SKM-1 (cell line): ENCODE measurements around the gene TTC39B.
"Not testable (repeated sequence)": the region's sequence is repeated elsewhere in the genome, so short reads cannot be mapped to it uniquely, and the experiment has no call there.

ENCODE experiments used
- DNase-seq: peaks from one replicate; lab custom pipeline; 2025; ENCODE audit not compliant: unreplicated experiment; lab: John Stamatoyannopoulos, UW

TTC39B gene

GRCh38 chr9:15306757-15307522, at the start of gene TTC39B:
TTC39B (minus strand) TSS chr9:15307216; CDS start chr9:15307125, 91 bp downstream.
- peak; percentile 79 for DNase-seq

GRCh38 chr9:15355669-15356068, 48.7 kb upstream of the TTC39B start:
- no peak for DNase-seq

- DNase-seq, result no peak
These were observed 47.7 kb upstream of the TTC39B start for GRCh38 chr9:15354713-15355112.

DNA sequence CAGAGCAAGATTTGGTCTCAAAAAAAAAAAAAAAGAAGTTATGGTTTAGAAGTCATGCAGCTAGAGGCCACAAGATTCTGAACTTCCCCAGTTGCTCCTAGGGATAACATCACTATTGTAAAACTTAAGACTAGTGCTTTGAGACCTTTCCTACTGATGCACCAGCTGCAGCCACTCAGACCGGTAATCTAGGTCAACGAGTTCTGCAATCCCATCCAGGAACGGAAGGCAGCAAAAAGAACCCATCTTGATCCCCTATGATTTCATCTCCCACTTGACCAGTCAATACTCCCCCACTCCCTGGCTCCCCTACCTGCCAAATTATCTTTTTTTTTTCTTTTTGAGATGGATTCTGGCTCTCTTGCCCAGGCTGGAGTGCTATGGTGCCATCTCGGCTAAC, 46.9 kb upstream of the TTC39B start:
- DNase-seq, result no peak

GRCh38 chr9:15352306-15352705, 45.3 kb upstream of the TTC39B start:
- no peak for DNase-seq

DNA sequence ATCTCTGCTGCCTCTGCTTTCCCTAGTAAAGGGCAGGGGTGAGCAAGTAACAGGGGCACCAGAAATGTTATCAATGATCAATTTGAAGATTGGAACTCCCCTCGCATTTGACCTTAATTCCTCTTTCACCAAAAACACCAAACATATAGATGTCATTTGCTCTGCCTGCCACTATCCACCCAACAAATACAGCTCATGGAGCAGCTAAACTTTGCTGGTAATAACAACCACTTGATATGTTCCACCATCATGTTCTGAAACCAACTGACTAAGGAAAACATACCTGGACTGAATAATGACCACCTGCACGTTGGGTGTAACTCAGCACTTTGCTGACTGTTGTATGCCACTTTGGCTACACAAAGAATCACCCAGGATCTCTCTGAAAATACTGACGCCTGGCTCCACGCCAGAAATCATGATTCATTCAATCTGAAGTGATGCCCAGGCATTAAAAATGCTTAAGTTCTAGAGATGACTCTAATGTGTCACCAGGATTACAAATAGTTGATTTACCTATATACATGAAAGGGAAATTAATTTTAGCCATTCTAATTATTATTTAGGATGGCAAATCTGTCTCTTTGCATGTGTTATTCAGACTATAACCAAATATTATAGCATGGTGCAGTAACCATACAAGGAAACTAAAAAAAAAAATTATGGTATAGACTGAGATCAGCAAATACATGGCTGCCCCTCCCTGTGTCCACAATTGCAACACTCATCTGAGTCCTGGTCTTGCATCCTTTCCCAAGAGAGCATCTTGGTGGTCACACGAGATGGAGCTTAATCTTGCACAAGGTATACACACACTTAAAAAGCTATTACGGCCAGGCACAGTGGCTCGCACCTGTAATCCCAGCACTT, 43.1 kb upstream of the TTC39B start:
- no peak for DNase-seq

- DNase-seq, result no peak
These were observed 39.8 kb upstream of the TTC39B start for GRCh38 chr9:15346837-15347236.

- DNase-seq, result no peak
These were observed 37.2 kb upstream of the TTC39B start for GRCh38 chr9:15344191-15344590.

DNA sequence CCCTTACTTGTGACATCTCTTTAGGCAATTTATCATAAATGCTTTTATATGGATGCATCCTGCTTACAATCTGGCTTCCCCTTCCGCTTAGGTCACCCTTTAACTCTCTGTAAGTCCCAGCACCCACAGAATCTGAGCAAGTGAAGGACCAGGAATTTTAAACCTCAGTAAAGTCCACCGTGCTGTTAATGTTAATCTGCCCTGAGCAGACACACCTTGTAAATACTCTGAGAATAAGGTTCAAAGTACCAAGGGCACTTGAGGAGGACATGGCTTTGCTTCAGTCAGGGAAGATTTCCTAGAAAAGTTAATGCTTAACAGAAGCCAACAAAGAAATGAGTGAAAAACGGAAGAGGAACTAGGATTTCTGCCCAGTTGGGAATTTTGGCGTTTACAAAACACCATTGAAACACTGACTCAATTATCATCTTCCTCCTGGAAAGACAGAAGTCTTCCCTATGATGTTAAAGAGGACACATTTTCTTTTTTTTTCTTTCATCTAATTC, 26.4 kb upstream of the TTC39B start:
- no peak for DNase-seq

DNA sequence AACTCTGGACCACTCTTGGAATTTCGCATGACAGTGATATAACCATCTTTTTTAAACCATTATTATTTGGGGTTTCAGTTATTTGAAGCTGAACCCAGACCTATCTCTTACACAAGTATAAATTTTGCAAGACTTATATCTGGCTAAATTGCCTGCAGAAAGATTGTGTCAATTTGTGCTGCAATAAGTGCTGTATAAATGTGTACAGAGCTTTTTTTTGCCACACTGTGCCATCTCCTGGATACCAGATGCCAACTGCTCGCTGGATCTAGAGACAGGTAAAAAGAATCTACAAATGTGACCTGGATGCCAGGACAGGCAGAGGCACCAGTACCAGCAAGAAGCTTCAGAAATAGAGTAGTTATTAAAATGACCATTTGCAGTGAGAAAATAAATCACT, 25.9 kb upstream of the TTC39B start:
- no peak for DNase-seq

DNA sequence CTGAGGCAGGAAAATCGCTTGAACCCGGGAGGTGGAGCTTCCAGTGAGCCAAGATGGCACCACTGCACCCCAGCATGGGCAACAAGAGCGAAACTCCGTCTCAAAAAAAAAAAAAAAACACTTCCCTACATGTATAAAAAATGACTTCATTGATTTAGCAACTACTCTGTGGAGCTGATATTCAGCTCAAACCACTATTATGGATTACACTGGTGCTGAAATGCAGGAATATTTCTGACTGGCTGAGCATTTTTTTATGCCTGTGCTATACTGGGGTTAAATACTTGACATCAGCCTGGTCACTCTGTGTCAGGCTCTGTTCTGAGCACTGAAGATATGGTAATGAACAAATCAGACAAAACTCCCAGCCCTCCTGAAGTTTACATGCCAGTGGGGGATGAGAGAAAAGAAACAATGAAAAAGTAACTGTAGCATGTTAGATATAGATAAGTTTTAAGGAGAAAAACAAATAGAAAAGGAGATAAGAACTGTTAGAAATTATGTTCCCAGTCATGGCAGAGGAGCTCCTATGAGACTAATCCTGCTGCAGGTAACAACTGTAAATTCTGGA, 22.6 kb upstream of the TTC39B start:
- DNase-seq, result no peak

DNA sequence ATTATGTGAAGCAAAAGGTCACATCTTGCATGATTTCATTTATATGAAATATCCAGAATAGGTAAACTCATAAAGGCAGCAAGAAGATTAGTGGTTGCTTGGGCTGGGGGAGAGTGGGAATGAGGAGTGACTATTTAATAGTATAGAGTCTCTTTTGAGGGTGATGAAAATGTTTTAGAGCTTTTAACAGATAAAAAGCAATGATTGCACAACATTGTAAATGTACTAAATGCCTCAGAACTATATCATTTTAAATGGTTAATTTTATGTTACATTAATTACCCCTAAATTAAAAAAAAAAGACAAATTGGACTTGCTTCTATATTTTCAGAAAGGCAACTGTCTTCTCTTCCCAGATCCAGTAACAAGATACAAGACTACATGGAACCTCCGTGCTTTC, 21.9 kb upstream of the TTC39B start:
- DNase-seq, result no peak

GRCh38 chr9:15322695-15323094, 15.7 kb upstream of the TTC39B start:
- not testable (repeated sequence) for DNase-seq

- DNase-seq, result not testable (repeated sequence)
These were observed 12.6 kb upstream of the TTC39B start for GRCh38 chr9:15319661-15320060.

DNA sequence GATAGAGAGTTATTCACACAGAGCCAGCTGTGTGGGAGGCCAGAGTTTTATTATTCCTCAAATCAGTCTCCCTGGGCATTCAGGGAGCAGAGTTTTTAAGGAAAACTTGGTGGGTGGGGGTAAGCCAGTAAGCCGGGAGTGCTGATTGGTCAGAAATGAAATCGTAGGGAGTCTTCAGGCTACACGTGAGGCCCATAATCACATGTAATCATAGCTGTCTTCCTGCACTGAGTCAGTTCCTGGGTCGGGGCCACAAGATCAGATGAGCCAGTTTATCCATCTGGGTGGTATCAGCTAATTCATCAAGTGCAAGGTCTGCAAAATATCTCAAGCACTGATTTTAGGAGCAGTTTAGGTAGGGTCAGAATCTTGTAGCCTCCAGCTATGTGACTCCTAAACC, 10.8 kb upstream of the TTC39B start:
- DNase-seq, result no peak

GRCh38 chr9:15311607-15312006, 4.6 kb upstream of the TTC39B start:
- no peak for DNase-seq

DNA sequence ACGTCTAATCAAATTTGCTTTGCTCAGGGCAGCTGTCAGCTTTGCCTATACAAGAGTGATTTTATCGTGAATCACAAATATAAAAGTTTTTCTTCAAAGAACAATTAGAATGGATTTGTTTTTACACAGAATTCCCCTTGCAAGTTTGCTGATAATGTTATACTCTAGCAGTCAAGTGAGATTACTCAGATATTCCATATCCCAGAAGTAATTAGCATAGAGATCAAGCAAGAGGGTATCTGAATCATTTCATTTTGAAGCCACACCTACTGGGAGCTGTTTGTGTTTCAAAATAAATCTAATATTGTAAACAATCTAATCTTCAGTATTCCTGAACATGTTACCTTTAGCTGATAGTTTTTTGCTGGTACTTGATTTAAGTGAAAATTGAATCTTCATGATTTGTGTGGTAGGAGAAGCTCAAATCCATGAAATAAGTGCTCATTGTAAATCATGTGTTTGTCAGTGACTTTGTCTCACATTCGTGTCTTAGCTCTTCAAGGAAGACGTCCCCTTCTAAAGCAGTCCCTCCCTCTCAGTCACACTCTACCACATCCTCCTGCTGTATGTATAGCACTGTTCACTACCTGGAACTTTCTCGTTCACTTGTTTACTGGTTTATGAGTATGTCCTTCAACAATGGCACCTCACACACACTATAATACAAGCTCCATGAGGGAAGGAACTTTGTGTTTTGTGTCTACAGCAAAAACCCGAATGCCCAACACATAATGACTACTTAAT, 3.3 kb upstream of the TTC39B start:
- no peak for DNase-seq

DNA sequence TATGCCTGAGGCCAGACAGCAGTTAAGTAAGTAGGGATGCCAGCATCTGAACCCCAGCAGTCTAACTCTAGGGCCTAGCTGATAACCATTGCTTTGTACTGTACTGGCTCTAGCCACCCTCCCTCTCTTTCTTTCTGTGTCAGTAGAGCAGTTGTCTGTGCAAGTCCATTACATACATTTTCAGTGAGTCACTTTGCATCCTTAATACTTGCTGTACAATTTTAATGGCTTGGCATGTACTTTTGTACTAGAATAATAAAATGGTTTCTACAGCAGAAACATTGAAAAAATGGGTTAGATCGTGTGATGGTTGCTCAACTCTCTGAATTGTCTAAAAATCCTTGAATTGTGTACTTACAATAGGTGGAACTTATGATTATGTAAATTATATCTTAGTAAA, 1.5 kb upstream of the TTC39B start:
- DNase-seq, result no peak

DNA sequence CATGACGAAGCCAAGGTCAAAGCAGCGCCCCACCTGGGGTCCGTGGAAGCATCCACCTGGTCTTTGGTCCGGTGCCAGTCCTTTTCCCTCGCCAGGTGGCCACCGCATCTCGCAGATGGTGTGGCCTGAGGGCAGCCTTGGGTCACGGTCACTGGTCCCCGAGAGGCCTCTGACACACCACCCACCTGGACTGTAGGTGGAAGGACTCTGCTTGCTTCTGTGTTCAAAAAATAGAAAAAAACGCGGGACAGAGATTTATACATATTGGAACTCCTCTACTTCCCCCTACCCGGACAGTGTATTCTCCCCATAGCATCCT, 466 bp upstream of the TTC39B start:
- no peak for DNase-seq

DNA sequence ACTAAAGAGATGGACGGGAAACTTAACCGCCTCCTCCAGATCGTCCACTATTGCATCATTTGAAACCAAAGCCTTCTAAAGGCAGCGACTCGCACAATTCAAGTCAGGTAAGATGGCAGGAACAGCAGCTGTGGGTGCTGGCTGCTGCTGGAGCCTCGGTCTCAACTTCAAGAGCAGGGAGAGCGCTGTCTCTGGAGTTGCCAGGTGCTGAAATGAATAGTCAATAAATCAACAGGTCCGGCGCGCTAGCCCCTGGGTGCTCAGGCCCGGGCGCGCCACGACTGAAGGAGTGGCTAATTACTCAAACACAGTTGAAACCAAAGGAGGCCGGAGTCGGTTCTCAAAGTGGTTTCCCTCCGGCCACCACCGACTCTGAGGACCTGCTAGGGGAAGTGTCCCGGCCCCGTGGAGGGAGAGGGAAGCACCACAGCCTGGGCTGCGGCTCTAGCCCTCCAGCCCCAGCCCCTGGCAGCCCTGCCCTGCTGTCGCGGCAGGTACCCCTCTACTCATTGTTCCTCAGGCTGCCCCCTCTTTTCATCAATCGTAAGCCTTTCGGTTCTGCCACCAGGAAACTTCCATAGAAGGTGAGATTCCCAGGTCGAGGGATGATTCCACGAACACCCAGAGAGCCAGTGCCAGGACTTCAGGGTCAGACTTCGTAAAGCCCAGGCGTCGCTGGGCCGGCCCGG, 804 bp downstream of the TTC39B start:
- no peak for DNase-seq

GRCh38 chr9:15305470-15305869, 1.5 kb downstream of the TTC39B start:
- DNase-seq, result no peak
